HepG2 (cell line): ENCODE data around the gene HS3ST1. TPM values are rescaled to one million over a fixed set of nuclear protein-coding genes. Genes with fewer than 3 reads are reported as not detected.

Experiments
- ATAC-seq: fragments of 200-7000 bp; cut with Tn5 transposase; 3 replicates; pipeline ENCODE4 v1.9.1; 2020; ENCODE audit warnings: mild to moderate bottlenecking, moderate library complexity
- BruUV-seq: library from RNA; stranded (reverse); fragments of 400-500 nt; replicated peaks from 2 replicates; lab custom pipeline; 2021; lab: Mats Ljungman, UMichigan
- CTCF ChIA-PET: fragments of 300-600 bp; formaldehyde crosslinking; extraction: SDS; loops from one replicate; lab custom pipeline; 2021; ENCODE audit warnings: low total read pairs, inconsistent platforms, low intra/inter-chr PET ratio; lab: Yijun Ruan, JAX
- POLR2A ChIA-PET: fragments of 350-600 bp; sonication (Branson Sonifier 250); formaldehyde crosslinking; loops from one replicate; lab custom pipeline; 2020; ENCODE audit warnings: antibody characterized with exemption, inconsistent platforms; lab: Yijun Ruan, JAX
- DNase-seq: peaks from one replicate; pipeline ENCODE4 v3.0.0-alpha.2; 2015; ENCODE audit warnings: low spot score
- FAIRE-seq: peaks from 3 replicates; lab custom pipeline; 2011; peaks lifted over from hg19 to GRCh38; lab: Jason Lieb, UNC
- H2AFZ ChIP-seq: one replicate; pipeline ENCODE4 v1.6.1; 2011; ENCODE audit warnings: low read length, inconsistent platforms
- H3K27ac ChIP-seq: fragments of 300-600 bp; 3 replicates; pipeline ENCODE4 v1.8.0; 2011; ENCODE audit warnings: mixed run types, mild to moderate bottlenecking, mixed read lengths, low read length, inconsistent platforms; ENCODE audit not compliant: insufficient read depth; ENCODE audit errors: extremely low read length
- H3K27me3 ChIP-seq, 2 experiments: fragments of 200-600 bp in 1 of 2; 2 replicates in 1 of 2; 3 replicates in 1 of 2; pipeline versions ENCODE4 v1.6.0 to v1.8.0; 2011; ENCODE audit warnings: low read length in 2 of 2, mild to moderate bottlenecking in 2 of 2, moderate library complexity in 2 of 2, inconsistent platforms in 1 of 2; ENCODE audit not compliant: insufficient read depth in 2 of 2, control insufficient read depth in 1 of 2
- H3K36me3 ChIP-seq, 2 experiments: fragments of 200-600 bp in 1 of 2; replicated peaks in 1 of 2; 2 replicates in 1 of 2; 3 replicates in 1 of 2; pipeline versions ENCODE4 v1.5.1 to v1.8.0; 2011; ENCODE audit warnings: low read length in 2 of 2, inconsistent platforms in 1 of 2; ENCODE audit not compliant: insufficient read depth in 2 of 2, control insufficient read depth in 1 of 2
- H3K4me1 ChIP-seq: 2 replicates; pipeline ENCODE4 v1.5.1; 2012; ENCODE audit warnings: low read length, inconsistent platforms; ENCODE audit not compliant: insufficient read depth
- H3K4me2 ChIP-seq: 2 replicates; pipeline ENCODE4 v1.6.0; 2011; ENCODE audit warnings: low read depth, low read length, inconsistent platforms
- H3K4me3 ChIP-seq, 3 experiments: fragments of 200-600 bp in 1 of 3; sonication (generic), shearing (Covaris generic) in 1 of 3; replicated peaks in 1 of 3; 2 replicates each; pipeline ENCODE4 v1.5.1; 2011 to 2016; ENCODE audit warnings: low read length in 3 of 3, inconsistent platforms in 2 of 3, low read depth in 2 of 3, mild to moderate bottlenecking in 2 of 3, control low read depth in 1 of 3, mixed read lengths in 1 of 3; ENCODE audit not compliant: insufficient read depth in 1 of 3
- H3K79me2 ChIP-seq: one replicate; pipeline ENCODE4 v1.6.1; 2011; ENCODE audit warnings: low read length, inconsistent platforms; ENCODE audit not compliant: insufficient read depth
- H3K9ac ChIP-seq: 2 replicates; pipeline ENCODE4 v1.6.0; 2011; ENCODE audit warnings: mild to moderate bottlenecking, low read depth, low read length, inconsistent platforms; ENCODE audit not compliant: insufficient read depth
- H3K9me3 ChIP-seq: 2 replicates; pipeline ENCODE4 v1.5.1; 2012; ENCODE audit warnings: mild to moderate bottlenecking, low read length
- H4K20me1 ChIP-seq: 2 replicates; pipeline ENCODE4 v1.6.0; 2011; ENCODE audit warnings: inconsistent platforms, mild to moderate bottlenecking, low read length, moderate library complexity; ENCODE audit not compliant: insufficient read depth
- CREB3 ChIP-seq: sonication (generic); formaldehyde crosslinking; IDR thresholded peaks from 2 replicates; pipeline ENCODE4 v1.5.0; 2020; ENCODE audit warnings: missing genetic modification reagents
- RORA ChIP-seq: sonication (generic); formaldehyde crosslinking; IDR thresholded peaks from 2 replicates; pipeline ENCODE4 v1.5.0; 2020; ENCODE audit warnings: mild to moderate bottlenecking, missing genetic modification reagents, moderate library complexity
- SOX6 ChIP-seq, 2 experiments: fragments of 450-650 bp in 1 of 2; sonication (generic) in 1 of 2; formaldehyde crosslinking in 1 of 2; IDR thresholded peaks; 2 replicates each; pipeline versions ENCODE4 v1.4.0 to v1.6.1; 2017 to 2020; ENCODE audit warnings: antibody characterized with exemption in 1 of 2, mild to moderate bottlenecking in 1 of 2, missing genetic modification reagents in 1 of 2
- U2AF2 ChIP-seq: fragments of 200-400 bp; formaldehyde crosslinking; IDR thresholded peaks from 2 replicates; pipeline ENCODE4 v1.6.1; 2017; ENCODE audit warnings: low read depth, mild to moderate bottlenecking, low read length
- ZNF12 ChIP-seq: sonication (generic); formaldehyde crosslinking; IDR thresholded peaks from 2 replicates; pipeline ENCODE4 v1.5.0; 2020; ENCODE audit warnings: missing genetic modification reagents
- ZNF564 ChIP-seq: sonication (generic); formaldehyde crosslinking; IDR thresholded peaks from 2 replicates; pipeline ENCODE4 v1.8.1; 2023; ENCODE audit warnings: mild to moderate bottlenecking, missing genetic modification reagents
- ZNF577 ChIP-seq: sonication (generic); formaldehyde crosslinking; IDR thresholded peaks from 2 replicates; pipeline ENCODE4 v1.4.0; 2020; ENCODE audit warnings: mild to moderate bottlenecking, low read depth, missing genetic modification reagents, borderline replicate concordance
- ZZZ3 ChIP-seq: sonication (generic); formaldehyde crosslinking; IDR thresholded peaks from 2 replicates; pipeline ENCODE4 v1.4.0; 2020; ENCODE audit warnings: missing genetic modification reagents, mild to moderate bottlenecking, borderline replicate concordance
- WGBS: methylation state at CpG from one replicate; pipeline ENCODE4 v1.1.6; 2017; ENCODE audit warnings: low lambda C conversion rate; 5-methylcytosine and 5-hydroxymethylcytosine counted together
- in situ Hi-C: cut with HindIII; loops from 2 replicates; pipeline ENCODE4 v1.10.0; 2017; ENCODE audit warnings: low pct_unique_long_range_greater_than_20kb; ENCODE audit not compliant: extremely low pct_ligation_motif_present
- intact Hi-C: fragments of 100-400 bp; cut with micrococcal nuclease; formaldehyde crosslinking; loops from one replicate; pipeline ENCODE4 v1.10.0; 2022; ENCODE audit not compliant: unreplicated experiment
- polyA plus RNA-seq, 8 experiments: library from polyadenylated mRNA; depleted of rRNA in 3 of 8; stranded (reverse) in 7 of 8; unstranded in 1 of 8; fragments of >200 nt; fragmentation: Illumina TruSeq in 4 of 8; extraction: Trizol in 4 of 8; gene quantifications; 2 replicates each; pipeline versions ENCODE4 v1.2.1 to v1.2.3, GENCODE V29; 2011 to 2016; ENCODE audit warnings: low read depth in 4 of 8, missing spikeins in 1 of 8, mixed read lengths in 1 of 8; ENCODE audit not compliant: insufficient read depth in 1 of 8
- total RNA-seq, 5 experiments: library from RNA; depleted of rRNA; stranded (reverse); fragments of >200 nt; fragmentation: Illumina TruSeq; extraction: Trizol; gene quantifications; 2 replicates each; pipeline ENCODE4 v1.2.3, GENCODE V29; 2016; ENCODE audit warnings: low read depth in 1 of 5
- TF ChIP-seq, protein P1 (sequence below): sonication (generic); formaldehyde crosslinking; IDR thresholded peaks from 2 replicates; pipeline ENCODE4 v1.4.0; 2020; ENCODE audit warnings: missing genetic modification reagents

Gene HS3ST1
- total and polyA plus RNA-seq, 2 of the 13 experiments (the other 11 are each of a cell fraction or from before 2014, with no cell fraction given), result not detected

- no peak for TF ChIP-seq CREB3 (CRISPR knock-in tag)
- no peak for TF ChIP-seq ZZZ3 (CRISPR knock-in tag)
- no peak for TF ChIP-seq U2AF2
These were observed 7.4 kb upstream of the HS3ST1 start (continued) for GRCh38 chr4:11436084-11436483.

DNA sequence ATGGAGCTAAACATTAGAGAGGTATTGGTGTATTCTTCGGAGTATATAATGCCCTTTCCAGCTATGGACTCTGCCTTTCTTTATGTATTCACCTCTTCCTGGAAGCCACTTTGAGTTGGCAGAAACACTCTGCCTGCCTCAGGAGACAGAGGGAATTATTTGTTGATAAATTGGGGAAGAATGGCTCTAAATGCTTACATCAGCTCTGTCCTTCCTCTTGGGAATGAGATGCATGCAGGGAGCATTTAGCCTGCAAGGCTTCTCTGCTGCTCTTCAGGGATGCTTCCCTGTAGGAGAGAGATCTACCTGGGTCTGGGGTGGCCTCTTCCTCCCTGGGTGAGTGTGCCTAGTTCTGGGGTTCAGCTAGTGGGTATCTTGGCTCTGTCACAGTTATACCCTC lies 6.9 kb upstream of the HS3ST1 start:
- CTCF ChIA-PET, result no interaction called here
- no peaks in the 10 kb centered on the region for H3K27me3 ChIP-seq
- TF ChIP-seq ZNF12 (CRISPR knock-in tag), result no peak
- TF ChIP-seq, protein P1, sequence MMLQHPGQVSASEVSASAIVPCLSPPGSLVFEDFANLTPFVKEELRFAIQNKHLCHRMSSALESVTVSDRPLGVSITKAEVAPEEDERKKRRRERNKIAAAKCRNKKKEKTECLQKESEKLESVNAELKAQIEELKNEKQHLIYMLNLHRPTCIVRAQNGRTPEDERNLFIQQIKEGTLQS (CRISPR knock-in tag), result no peak
- no peak for TF ChIP-seq ZNF564 (CRISPR knock-in tag)
- no peak for TF ChIP-seq SOX6 (IDR thresholded peaks at IDR 0.05)
- TF ChIP-seq SOX6 (CRISPR knock-in tag; IDR thresholded peaks at IDR 0.05), result no peak
- TF ChIP-seq RORA (CRISPR knock-in tag), result no peak
- no peak for TF ChIP-seq ZNF577 (CRISPR knock-in tag)
- TF ChIP-seq, all 625 proteins: peak for 0
- Histone ChIP-seq H4K20me1 (no peaks in the 10 kb centered on the region), H3K9ac (no peak overlapping the region), H3K27ac (no peak overlapping the region), H3K9me3 (no peaks in the 10 kb centered on the region), H3K4me3 (no peak overlapping the region), H3K79me2 (no peaks in the 10 kb centered on the region), H3K4me2 (no peak overlapping the region), H3K4me1 (no peaks in the 10 kb centered on the region), H2AFZ (no peak overlapping the region), H3K36me3 (no peaks in the 10 kb centered on the region)
- in situ Hi-C loops (no loop called here), intact Hi-C loops (no loop called here)
- no TSS peak for BruUV-seq
- POLR2A ChIA-PET, result no interaction called here
- no peak for FAIRE-seq
- 0% methylated on average over 1 of the region's 1 CpG for WGBS
- no peak for ATAC-seq
- DNase-seq, result no peak
